Activated CD4-positive, alpha-beta T cell treated with anti-CD3 and anti-CD28 coated beads, Interleukin-2, amount 10 ng/mL, durations not matched to agents 24 days and 14 days (primary cell): ENCODE data around the gene PAPPA. TPM values are rescaled to one million over a fixed set of nuclear protein-coding genes. Genes with fewer than 3 reads are reported as not detected.

Experiments used
- DNase-seq: peaks from one replicate; pipeline ENCODE4 v3.0.0; 2022
- H3K27ac Mint-ChIP-seq: one replicate; pipeline ENCODE4 v1.8.0; 2022; ENCODE audit warnings: mild to moderate bottlenecking, mixed read lengths
- H3K27me3 Mint-ChIP-seq: one replicate; pipeline ENCODE4 v1.8.0; 2022; ENCODE audit warnings: mixed read lengths
- H3K36me3 Mint-ChIP-seq: one replicate; pipeline ENCODE4 v1.8.0; 2022; ENCODE audit warnings: low read depth, mild to moderate bottlenecking, mixed read lengths
- H3K4me1 Mint-ChIP-seq: one replicate; pipeline ENCODE4 v1.8.0; 2021; ENCODE audit warnings: mixed read lengths
- H3K4me3 Mint-ChIP-seq: one replicate; pipeline ENCODE4 v1.8.0; 2022; ENCODE audit warnings: mild to moderate bottlenecking, moderate library complexity, mixed read lengths
- H3K9me3 Mint-ChIP-seq: one replicate; pipeline ENCODE4 v1.8.0; 2021; ENCODE audit warnings: mixed read lengths
- intact Hi-C: fragments of 100-400 bp; cut with micrococcal nuclease; formaldehyde crosslinking; loops from one replicate; pipeline ENCODE4 v1.15.1; 2023
- total RNA-seq: library from RNA; stranded (reverse); gene quantifications from 2 replicates; pipeline ENCODE4 v1.2.3, GENCODE V29; 2022

PAPPA gene
- total RNA-seq, 1 donor from 2014 or later = not detected

DNA sequence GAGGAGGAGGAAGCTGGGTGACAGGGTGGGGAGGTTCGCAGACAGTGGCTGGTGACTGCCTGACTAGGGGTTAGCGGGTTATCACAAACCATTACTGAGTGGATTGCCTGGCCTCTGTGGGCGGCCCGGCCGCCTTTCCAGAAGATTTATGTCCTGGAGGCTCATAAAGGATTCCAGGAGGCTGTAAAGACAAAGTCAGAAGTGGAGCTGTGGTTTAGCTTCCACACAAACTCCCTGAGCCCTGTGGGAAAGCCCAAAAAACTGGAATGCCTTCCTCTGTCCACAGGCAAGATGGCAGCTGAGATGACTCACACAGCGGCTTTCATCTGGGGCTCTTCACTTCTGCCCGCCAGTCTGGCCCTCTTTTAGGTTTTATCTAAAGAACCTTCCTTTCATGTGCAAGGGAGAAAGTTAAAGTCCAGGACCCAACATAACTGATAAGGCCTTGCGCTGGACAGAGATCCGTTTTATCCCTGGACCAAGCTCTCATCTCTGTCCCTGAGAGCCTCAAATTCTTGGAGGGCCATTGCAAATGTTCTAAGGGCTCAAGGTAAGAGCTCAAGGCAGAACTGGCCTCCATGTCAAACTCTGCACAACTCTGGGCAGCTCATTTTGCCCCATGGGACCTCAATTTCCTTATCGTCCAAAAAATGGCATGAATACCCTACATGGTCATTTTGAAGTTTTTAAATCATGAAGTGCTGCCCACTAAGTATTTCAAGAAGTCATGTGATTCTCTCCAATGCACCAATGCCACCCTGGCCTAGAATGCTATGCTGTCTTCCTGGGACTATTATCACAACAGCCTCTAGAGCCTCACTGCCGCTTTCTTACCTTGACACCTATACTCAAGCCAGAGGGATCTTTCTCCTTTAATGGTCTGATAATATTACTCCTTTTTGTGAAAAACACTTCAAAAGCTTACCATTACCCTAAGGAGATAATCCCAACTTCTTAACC, 284.1 kb downstream of the PAPPA start:
- no peak for DNase-seq
- no peaks in the 10 kb centered on the region for H3K9me3 Mint-ChIP-seq
- no peak overlapping the region for H3K27ac Mint-ChIP-seq
- no peaks in the 10 kb centered on the region for H3K36me3 Mint-ChIP-seq
- H3K4me1 Mint-ChIP-seq = no peaks in the 10 kb centered on the region
- H3K27me3 Mint-ChIP-seq = no peaks in the 10 kb centered on the region
- intact Hi-C loops = no loop called here
- no peak overlapping the region for H3K4me3 Mint-ChIP-seq

DNA sequence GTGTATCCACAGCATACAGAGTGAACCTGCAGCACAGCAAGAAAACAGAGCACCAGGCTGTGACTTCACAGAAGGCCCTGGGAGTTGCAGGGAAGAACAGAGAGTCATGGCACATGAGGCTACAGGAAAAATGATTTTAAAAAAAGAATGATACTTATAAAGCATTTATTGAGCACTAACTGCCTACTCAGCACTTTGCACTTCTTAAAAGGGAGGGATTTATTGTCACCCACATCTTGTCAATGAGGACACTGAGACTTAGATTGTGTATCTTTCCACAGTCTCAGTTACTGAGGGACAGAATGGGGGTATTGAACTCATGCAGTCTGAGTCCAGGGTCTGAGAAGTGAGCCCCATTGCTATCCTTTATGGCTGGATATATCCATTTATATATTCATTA, 288.9 kb downstream of the PAPPA start:
- H3K27ac Mint-ChIP-seq = no peak overlapping the region
- H3K4me3 Mint-ChIP-seq = no peak overlapping the region
- H3K27me3 Mint-ChIP-seq = no peaks in the 10 kb centered on the region
- no peak for DNase-seq
- no peaks in the 10 kb centered on the region for H3K4me1 Mint-ChIP-seq
- H3K36me3 Mint-ChIP-seq = no peaks in the 10 kb centered on the region
- intact Hi-C loops = no loop called here
- H3K9me3 Mint-ChIP-seq = no peaks in the 10 kb centered on the region

DNA sequence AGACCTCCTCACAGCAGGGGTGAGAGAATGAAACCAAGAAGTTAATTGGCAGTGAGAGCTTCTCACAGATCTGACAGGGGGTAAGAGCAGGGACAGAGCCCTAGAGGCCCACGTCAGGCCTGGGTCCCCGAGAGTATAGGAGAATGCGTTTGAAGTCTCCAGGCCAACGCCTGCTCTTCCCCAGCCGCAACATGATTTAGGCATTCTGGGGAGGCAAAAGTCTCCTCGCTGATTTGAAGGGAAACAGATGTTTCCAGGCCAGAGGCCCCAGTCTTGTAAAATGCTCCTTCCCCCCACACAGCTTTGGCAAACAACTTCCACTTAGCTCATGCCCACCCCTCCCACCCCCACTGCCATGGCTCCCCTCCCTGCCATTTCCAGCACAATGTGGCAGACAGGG, 294.3 kb downstream of the PAPPA start:
- H3K9me3 Mint-ChIP-seq = no peaks in the 10 kb centered on the region

DNA sequence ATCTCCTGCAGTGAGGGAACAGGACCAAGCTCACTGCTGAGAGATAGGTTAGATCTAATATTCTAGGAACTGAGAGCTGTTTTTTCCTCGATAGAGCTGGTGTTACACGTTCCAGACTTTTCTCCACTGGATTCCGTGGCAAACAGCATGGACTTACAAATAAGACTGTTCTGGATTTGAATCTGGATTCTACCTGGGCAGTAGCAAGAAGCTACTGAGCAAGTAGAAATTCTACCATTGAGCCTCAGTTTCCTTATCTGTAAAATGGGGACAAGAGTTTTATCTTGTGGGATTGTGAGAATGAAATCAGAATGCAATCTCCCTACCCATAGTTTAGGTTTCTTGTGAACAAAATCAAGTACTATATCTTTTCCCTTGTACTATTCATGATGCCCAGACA, 294.8 kb downstream of the PAPPA start:
- intact Hi-C loops = no loop called here
- Mint-ChIP-seq H3K36me3 (no peaks in the 10 kb centered on the region), H3K9me3 (no peaks in the 10 kb centered on the region), H3K4me1 (no peaks in the 10 kb centered on the region), H3K27me3 (no peaks in the 10 kb centered on the region), H3K27ac (no peak overlapping the region), H3K4me3 (no peak overlapping the region)
- DNase-seq = no peak

More for the DNA sequence above, 294.3 kb downstream of the PAPPA start:
- intact Hi-C loops = no loop called here
- Mint-ChIP-seq H3K27ac (no peak overlapping the region), H3K4me3 (no peak overlapping the region), H3K27me3 (no peaks in the 10 kb centered on the region), H3K36me3 (no peaks in the 10 kb centered on the region), H3K4me1 (no peaks in the 10 kb centered on the region)
- no peak for DNase-seq

DNA sequence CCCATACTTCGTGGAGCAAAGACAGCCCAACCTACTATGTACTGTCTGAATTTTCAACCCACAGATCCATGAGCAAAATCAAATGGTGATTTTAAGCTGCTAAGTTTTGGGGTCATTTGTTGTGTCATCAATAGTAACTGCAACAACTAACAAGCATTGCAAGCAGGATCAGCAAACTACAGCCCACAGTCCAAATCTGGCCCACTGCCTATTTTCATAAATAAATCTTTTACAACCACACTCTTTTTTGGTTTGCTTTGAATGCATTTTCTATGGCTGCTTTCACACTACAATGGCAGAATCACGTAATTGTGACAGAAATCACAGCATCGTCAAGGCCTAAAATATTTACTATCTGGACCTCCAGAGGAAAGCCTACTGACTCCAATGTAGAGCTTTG, 296.4 kb downstream of the PAPPA start:
- intact Hi-C loops = no loop called here
- Mint-ChIP-seq H3K27me3 (no peaks in the 10 kb centered on the region), H3K9me3 (no peaks in the 10 kb centered on the region), H3K4me3 (no peak overlapping the region), H3K36me3 (no peaks in the 10 kb centered on the region), H3K4me1 (no peaks in the 10 kb centered on the region), H3K27ac (no peak overlapping the region)
- DNase-seq = no peak

DNA sequence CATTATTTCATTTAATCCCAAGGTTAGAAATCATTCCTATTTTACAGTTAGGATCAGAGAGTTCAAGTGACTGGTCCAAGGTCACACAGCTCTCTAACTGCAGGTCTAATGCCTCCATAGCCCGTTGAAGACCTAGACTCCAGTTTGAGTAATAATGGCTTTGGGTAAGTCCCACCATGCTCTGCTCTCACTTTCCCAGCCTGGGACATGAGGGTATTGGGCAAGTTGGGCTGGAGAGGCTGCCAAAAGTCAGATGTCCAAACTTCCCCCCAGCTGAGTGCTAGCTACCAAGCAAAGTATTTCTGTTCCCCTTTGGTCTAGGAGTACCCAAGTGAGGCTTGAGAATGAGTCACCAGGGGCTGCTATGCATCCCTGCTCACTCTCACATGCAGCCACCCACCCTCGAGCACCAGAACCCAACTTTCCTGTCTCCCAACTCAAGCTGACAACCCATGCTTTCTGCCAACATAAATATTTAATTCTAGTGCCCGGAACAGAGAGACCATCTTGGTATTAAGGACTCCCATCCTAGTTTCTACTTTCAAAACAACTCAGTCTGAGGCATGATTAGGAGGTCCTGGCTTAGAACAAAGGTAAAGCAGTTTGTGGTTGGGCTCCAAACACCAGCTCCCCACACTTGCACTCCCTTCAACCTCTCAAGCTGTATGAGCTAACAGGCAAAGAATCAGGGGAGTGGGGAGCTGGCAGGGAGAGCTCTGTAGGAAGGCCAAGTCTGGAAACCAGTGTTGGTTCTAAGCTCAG, 297.0 kb downstream of the PAPPA start:
- Mint-ChIP-seq H3K9me3 (no peaks in the 10 kb centered on the region), H3K27ac (no peak overlapping the region), H3K36me3 (no peaks in the 10 kb centered on the region), H3K4me1 (no peaks in the 10 kb centered on the region), H3K4me3 (no peak overlapping the region), H3K27me3 (no peaks in the 10 kb centered on the region)
- DNase-seq = no peak
- intact Hi-C loops = no loop called here

DNA sequence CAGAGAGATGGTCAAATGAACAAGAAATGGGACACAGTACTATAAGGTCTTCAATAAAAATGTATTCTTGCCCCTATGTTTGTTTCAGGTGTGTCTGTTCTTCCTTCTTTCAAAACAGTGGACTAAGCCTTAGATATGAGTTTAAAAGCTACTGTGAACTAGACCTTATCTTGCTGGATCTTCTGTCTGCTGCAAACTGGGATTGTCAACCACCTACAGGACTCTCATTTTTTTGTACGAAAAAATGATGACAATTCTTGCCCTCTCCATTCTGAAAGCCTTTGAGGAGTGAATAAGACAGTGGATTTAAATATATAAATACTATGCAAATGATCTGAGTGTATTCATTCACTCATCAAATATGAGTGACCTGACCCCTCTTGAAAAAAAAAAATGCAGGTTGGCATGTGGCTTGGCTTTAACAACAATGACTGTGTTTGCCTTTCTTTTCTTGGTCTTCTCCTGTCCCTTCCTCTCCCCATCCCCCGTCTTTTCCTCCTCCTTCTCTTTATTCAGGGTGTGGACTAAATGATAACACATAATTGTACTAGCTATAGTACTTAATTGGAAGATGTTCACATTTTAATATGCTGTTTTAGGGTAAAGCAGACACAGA, 298.0 kb downstream of the PAPPA start:
- no peak overlapping the region for H3K4me3 Mint-ChIP-seq

More for the DNA sequence above, 298.0 kb downstream of the PAPPA start:
- peaks cover 8% of the 10 kb centered on the region for H3K9me3 Mint-ChIP-seq
- no peaks in the 10 kb centered on the region for H3K27me3 Mint-ChIP-seq
- intact Hi-C loops = no loop called here
- no peak for DNase-seq
- H3K4me1 Mint-ChIP-seq = no peaks in the 10 kb centered on the region
- no peaks in the 10 kb centered on the region for H3K36me3 Mint-ChIP-seq
- H3K27ac Mint-ChIP-seq = no peak overlapping the region
